HL-60 (cell line): Measurements from ENCODE around the gene SIPA1L3.

Experiments
- DNase-seq, 2 experiments: peaks; one replicate each; pipeline ENCODE4 v3.0.0-alpha.2; 2010 to 2020; ENCODE audit warnings: low read depth in 1 of 2, low spot score in 1 of 2
- H3K27ac ChIP-seq: fragments of 250-450 bp; sonication (Bioruptor Pico); replicated peaks from 2 replicates; pipeline ENCODE4 v1.5.1; 2020; ENCODE audit warnings: mild to moderate bottlenecking, moderate library complexity
- H3K27me3 ChIP-seq: fragments of 250-450 bp; sonication (Bioruptor Pico); 2 replicates; pipeline ENCODE4 v1.5.1; 2021; ENCODE audit warnings: mild to moderate bottlenecking, moderate library complexity; ENCODE audit not compliant: insufficient read depth, poor library complexity, severe bottlenecking
- H3K4me3 ChIP-seq: replicated peaks from 2 replicates; pipeline ENCODE4 v1.5.1; 2011; ENCODE audit warnings: mild to moderate bottlenecking, control low read depth, low read length; ENCODE audit not compliant: insufficient read depth
- GABPA ChIP-seq: IDR thresholded peaks from 2 replicates; pipeline ENCODE4 v1.6.1; 2012; ENCODE audit warnings: low read depth
- POLR2AphosphoS5 ChIP-seq: IDR thresholded peaks from 2 replicates; pipeline ENCODE4 v1.6.1; 2012; ENCODE audit warnings: low read depth
- SPI1 ChIP-seq: IDR thresholded peaks from 2 replicates; pipeline ENCODE4 v1.6.1; 2012; ENCODE audit warnings: low read depth, mild to moderate bottlenecking, borderline replicate concordance
- TF ChIP-seq, protein P1 (sequence below): IDR thresholded peaks from one replicate; pipeline ENCODE4 v1.5.1; 2011; ENCODE audit warnings: low read length, control low read depth, inconsistent platforms; ENCODE audit not compliant: insufficient read depth
- TF ChIP-seq, protein P2 (sequence below): IDR thresholded peaks from 2 replicates; pipeline ENCODE4 v1.6.1; 2012; ENCODE audit warnings: low read depth; ENCODE audit not compliant: insufficient replicate concordance

Gene SIPA1L3

DNA sequence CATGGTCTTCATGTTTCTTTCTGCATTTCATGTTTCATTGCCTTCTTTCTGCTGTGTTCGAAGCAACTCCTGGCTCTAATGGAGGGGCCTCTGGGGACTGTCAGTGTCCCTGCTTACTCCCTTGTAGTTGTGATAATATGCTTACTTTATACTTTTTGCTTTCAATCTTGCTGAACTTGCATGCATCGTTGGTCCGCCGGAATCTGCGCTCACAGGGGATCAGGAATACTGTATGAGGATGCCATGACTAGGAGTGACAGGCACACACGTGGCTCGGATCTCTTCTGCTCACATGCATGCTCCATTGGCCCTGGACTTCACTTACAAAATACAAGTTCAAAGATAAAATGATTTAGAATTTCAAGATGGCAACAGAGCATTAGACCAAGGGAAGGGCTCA, 108.8 kb downstream of the SIPA1L3 start:
- TF ChIP-seq, protein P1, sequence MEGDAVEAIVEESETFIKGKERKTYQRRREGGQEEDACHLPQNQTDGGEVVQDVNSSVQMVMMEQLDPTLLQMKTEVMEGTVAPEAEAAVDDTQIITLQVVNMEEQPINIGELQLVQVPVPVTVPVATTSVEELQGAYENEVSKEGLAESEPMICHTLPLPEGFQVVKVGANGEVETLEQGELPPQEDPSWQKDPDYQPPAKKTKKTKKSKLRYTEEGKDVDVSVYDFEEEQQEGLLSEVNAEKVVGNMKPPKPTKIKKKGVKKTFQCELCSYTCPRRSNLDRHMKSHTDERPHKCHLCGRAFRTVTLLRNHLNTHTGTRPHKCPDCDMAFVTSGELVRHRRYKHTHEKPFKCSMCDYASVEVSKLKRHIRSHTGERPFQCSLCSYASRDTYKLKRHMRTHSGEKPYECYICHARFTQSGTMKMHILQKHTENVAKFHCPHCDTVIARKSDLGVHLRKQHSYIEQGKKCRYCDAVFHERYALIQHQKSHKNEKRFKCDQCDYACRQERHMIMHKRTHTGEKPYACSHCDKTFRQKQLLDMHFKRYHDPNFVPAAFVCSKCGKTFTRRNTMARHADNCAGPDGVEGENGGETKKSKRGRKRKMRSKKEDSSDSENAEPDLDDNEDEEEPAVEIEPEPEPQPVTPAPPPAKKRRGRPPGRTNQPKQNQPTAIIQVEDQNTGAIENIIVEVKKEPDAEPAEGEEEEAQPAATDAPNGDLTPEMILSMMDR, result no peak
- TF ChIP-seq GABPA, result no peak
- TF ChIP-seq POLR2AphosphoS5, result no peak
- TF ChIP-seq, protein P2, sequence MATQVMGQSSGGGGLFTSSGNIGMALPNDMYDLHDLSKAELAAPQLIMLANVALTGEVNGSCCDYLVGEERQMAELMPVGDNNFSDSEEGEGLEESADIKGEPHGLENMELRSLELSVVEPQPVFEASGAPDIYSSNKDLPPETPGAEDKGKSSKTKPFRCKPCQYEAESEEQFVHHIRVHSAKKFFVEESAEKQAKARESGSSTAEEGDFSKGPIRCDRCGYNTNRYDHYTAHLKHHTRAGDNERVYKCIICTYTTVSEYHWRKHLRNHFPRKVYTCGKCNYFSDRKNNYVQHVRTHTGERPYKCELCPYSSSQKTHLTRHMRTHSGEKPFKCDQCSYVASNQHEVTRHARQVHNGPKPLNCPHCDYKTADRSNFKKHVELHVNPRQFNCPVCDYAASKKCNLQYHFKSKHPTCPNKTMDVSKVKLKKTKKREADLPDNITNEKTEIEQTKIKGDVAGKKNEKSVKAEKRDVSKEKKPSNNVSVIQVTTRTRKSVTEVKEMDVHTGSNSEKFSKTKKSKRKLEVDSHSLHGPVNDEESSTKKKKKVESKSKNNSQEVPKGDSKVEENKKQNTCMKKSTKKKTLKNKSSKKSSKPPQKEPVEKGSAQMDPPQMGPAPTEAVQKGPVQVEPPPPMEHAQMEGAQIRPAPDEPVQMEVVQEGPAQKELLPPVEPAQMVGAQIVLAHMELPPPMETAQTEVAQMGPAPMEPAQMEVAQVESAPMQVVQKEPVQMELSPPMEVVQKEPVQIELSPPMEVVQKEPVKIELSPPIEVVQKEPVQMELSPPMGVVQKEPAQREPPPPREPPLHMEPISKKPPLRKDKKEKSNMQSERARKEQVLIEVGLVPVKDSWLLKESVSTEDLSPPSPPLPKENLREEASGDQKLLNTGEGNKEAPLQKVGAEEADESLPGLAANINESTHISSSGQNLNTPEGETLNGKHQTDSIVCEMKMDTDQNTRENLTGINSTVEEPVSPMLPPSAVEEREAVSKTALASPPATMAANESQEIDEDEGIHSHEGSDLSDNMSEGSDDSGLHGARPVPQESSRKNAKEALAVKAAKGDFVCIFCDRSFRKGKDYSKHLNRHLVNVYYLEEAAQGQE, result no peak
- no peak for TF ChIP-seq SPI1
- Histone ChIP-seq H3K27ac (no peak overlapping the region), H3K4me3 (no peak overlapping the region), H3K27me3 (no peaks in the 10 kb centered on the region)
- no peak for DNase-seq

DNA sequence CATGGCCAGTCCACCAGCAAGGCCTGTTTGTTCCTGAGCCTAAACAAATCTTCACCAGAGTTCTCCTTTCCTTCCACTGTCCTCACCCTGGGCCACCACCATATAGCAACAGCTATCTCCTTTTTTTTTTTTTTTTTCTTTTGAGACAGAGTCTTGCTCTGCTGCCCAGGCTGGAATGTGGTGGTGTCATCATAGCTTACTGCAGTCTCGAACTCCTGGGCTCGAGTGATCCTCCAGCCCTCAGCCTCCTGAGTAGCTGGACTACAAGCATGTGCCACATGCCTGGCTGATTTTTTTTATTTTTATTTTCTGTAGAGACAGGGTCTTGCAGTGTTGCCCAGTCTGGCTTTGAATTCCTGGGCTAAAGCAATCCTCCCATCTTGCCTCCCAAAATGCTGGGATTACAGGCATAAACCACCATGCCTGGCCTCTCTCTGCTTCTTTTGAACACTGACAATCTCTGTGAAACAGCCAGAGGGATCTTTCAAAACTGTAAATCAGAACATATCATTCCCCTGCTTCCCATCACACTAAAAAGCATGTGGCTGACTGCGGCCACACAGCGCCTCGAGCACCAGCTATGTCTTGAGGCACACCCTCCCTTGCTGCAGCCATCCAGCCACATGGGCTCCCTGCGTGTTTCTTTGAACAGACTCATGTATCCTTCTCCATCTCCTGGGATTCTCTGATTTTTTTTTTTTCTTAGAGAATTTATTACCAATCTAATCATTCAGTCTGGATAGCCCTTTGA, 110.6 kb downstream of the SIPA1L3 start:
- no peak overlapping the region for H3K4me3 ChIP-seq
- DNase-seq, result no peak
- no peak overlapping the region for H3K27ac ChIP-seq
- TF ChIP-seq SPI1 (no peak), POLR2AphosphoS5 (no peak), GABPA (no peak)
- TF ChIP-seq, protein P2, result no peak
- TF ChIP-seq, protein P1, result no peak
- no peaks in the 10 kb centered on the region for H3K27me3 ChIP-seq

DNA sequence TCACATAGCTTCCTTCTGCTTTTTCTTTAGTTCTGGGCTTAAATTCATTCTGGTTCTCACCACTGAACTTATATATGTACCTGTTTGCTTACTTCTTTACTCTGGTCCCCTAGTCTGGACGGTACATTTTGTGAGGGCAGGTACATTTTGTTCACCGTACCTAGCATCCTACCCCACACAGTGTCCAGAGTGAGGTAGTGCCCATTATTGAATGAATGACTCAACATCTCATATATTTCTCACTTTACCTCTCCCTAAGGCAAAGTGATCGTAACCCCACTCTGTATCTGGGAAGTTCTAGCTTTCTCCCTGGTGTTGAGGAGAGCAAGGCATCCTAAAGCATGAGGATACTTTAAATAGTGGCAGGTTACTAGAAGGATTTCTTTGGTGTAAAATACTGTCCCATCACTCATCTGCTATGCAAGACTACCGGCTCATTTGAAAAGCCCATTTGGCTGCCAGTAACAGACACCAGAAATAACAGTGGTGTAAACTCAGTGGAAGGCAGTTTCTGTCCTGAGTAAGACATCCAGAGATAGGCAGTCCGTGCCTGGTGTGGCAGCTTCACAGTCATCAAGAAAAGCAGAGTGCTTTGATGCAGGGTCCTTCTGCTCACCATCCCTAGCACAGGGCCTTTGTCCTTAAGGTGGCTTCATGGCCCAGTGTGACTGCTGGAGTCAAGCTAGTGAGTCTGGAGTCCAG, 111.8 kb downstream of the SIPA1L3 start:
- Histone ChIP-seq H3K4me3 (no peak overlapping the region), H3K27ac (no peak overlapping the region), H3K27me3 (no peaks in the 10 kb centered on the region)
- no peak for TF ChIP-seq POLR2AphosphoS5
- TF ChIP-seq, protein P2, result no peak
- TF ChIP-seq GABPA, result no peak
- TF ChIP-seq, protein P1, result no peak
- TF ChIP-seq SPI1, result no peak
- DNase-seq, result no peak
